ENCODE data around the gene ITPRID1.

The ITPRID1 gene

DNA sequence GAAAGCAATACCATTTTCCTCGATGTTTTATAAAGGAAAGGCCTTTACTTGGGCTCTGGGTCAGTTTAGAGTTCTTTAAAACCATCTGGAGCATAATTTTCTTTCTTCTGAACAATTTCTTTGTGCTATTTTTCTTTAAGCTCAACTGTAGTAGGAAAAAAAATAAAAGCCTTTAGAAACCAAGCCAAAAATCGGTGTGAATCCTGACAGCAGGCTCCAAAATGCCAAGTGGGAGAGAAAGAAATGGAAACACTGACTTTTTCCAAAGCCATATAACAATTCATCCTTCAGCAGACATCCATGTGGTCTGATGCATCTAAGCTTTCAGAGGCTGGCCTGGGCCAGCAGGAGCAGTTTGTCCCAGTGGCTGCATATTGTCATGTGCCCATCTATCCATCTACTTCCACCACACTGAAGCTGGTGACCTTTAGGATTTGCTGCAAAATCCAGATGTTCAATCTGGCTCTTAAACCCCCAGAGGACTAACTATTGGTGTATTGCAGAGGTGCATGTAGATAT, 23.0 kb upstream of the ITPRID1 start:
- Histone ChIP-seq H3K4me3 (ENCODE audit: control insufficient read depth in 1 of 7, extremely low read depth in 1 of 7, insufficient read depth in 4 of 7, low read depth in 2 of 7, low read length in 6 of 7) (no peak overlapping the region), H3K27me3 (replicated peaks in 2 of 5; ENCODE audit: control insufficient read depth in 4 of 5, insufficient read depth in 5 of 5, low read length in 4 of 5) (peaks cover 0 to 7% (median 0%) of the 10 kb centered on the region in 5 experiments), H3K4me1 (ENCODE audit: control extremely low read depth in 1 of 4, control insufficient read depth in 4 of 4, insufficient read depth in 4 of 4, low read length in 3 of 4) (no peaks in the 10 kb centered on the region), H3K9me3 (ENCODE audit: control extremely low read depth in 1 of 5, control insufficient read depth in 4 of 5, insufficient read depth in 2 of 5, low read depth in 1 of 5, low read length in 4 of 5) (no peaks in the 10 kb centered on the region), H3K27ac (ENCODE audit: insufficient read depth in 1 of 2, low read depth in 1 of 2, low read length in 2 of 2, poor library complexity in 1 of 2, severe bottlenecking in 2 of 2) (no peak overlapping the region), H3K36me3 (ENCODE audit: control insufficient read depth in 4 of 4, insufficient read depth in 4 of 4, low read length in 3 of 4) (no peaks in the 10 kb centered on the region)
- DNase-seq: no peak
- 80% methylated on average over 1 of the region's 2 CpGs for WGBS (ENCODE audit: insufficient coverage)
- ChIA-PET CTCF (interaction anchor here (1.2 to 2.6 kb wide), 4 partner anchors 58 to 357 kb away, joined by 3 to 9 read pairs (median 3); no protein-coding TSS in a partner anchor), POLR2A (no interaction called here)

DNA sequence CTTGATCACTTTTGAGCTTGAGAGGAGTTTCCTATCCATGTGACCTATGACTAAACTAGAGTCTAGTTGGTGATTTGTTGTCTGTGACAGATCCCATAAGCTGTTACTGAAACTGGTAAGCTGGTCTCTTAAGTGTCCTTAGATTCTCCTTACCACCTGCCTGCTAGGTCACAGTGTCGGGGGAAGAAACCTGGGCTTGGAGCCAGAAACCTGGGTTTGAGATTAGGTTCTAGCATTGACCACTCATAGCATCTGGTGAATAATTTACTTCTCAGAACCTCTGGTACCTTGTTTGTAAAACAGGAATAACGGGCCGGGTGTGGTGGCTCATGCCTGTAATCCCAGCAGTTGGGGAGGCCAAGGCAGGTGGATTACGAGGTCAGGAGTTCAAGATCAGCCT, 21.8 kb upstream of the ITPRID1 start:
- H3K27ac ChIP-seq (ENCODE audit: insufficient read depth in 1 of 2, low read depth in 1 of 2, low read length in 2 of 2, poor library complexity in 1 of 2, severe bottlenecking in 2 of 2): no peak overlapping the region
- no peak for DNase-seq
- WGBS (ENCODE audit: insufficient coverage): 93% methylated on average over 3 of the region's 4 CpGs
- peaks cover 0 to 5% (median 0%) of the 10 kb centered on the region in 5 experiments for H3K27me3 ChIP-seq (replicated peaks in 2 of 5; ENCODE audit: control insufficient read depth in 4 of 5, insufficient read depth in 5 of 5, low read length in 4 of 5)
- H3K9me3 ChIP-seq (ENCODE audit: control extremely low read depth in 1 of 5, control insufficient read depth in 4 of 5, insufficient read depth in 2 of 5, low read depth in 1 of 5, low read length in 4 of 5): no peaks in the 10 kb centered on the region
- CTCF ChIA-PET: interaction anchor here (1.1 to 1.4 kb wide), 2 partner anchors 48 to 119 kb away, joined by 3 read pairs; no protein-coding TSS in a partner anchor
- POLR2A ChIA-PET: no interaction called here
- no peaks in the 10 kb centered on the region for H3K36me3 ChIP-seq (ENCODE audit: control insufficient read depth in 4 of 4, insufficient read depth in 4 of 4, low read length in 3 of 4)
- H3K4me3 ChIP-seq (ENCODE audit: control insufficient read depth in 1 of 7, extremely low read depth in 1 of 7, insufficient read depth in 4 of 7, low read depth in 2 of 7, low read length in 6 of 7): no peak overlapping the region
- no peaks in the 10 kb centered on the region for H3K4me1 ChIP-seq (ENCODE audit: control extremely low read depth in 1 of 4, control insufficient read depth in 4 of 4, insufficient read depth in 4 of 4, low read length in 3 of 4)

- H3K27ac ChIP-seq (ENCODE audit: insufficient read depth in 1 of 2, low read depth in 1 of 2, low read length in 2 of 2, poor library complexity in 1 of 2, severe bottlenecking in 2 of 2): no peak overlapping the region
- ChIA-PET CTCF (no interaction called here), POLR2A (no interaction called here)
- H3K36me3 ChIP-seq (ENCODE audit: control insufficient read depth in 4 of 4, insufficient read depth in 4 of 4, low read length in 3 of 4): no peaks in the 10 kb centered on the region
- no peaks in the 10 kb centered on the region for H3K4me1 ChIP-seq (ENCODE audit: control extremely low read depth in 1 of 4, control insufficient read depth in 4 of 4, insufficient read depth in 4 of 4, low read length in 3 of 4)
- peak in 1 of 3 donors; percentile 3 for DNase-seq
- 57% methylated on average over 2 of the region's 3 CpGs for WGBS (ENCODE audit: insufficient coverage)
- H3K9me3 ChIP-seq (ENCODE audit: control extremely low read depth in 1 of 5, control insufficient read depth in 4 of 5, insufficient read depth in 2 of 5, low read depth in 1 of 5, low read length in 4 of 5): no peaks in the 10 kb centered on the region
- no peak overlapping the region for H3K4me3 ChIP-seq (ENCODE audit: control insufficient read depth in 1 of 7, extremely low read depth in 1 of 7, insufficient read depth in 4 of 7, low read depth in 2 of 7, low read length in 6 of 7)
- no peaks in the 10 kb centered on the region for H3K27me3 ChIP-seq (replicated peaks in 2 of 5; ENCODE audit: control insufficient read depth in 4 of 5, insufficient read depth in 5 of 5, low read length in 4 of 5)
These were observed 20.1 kb upstream of the ITPRID1 start for GRCh38 chr7:31493714-31494181.

GRCh38 chr7:31494421-31494820, 19.5 kb upstream of the ITPRID1 start:
- no peak overlapping the region for H3K27ac ChIP-seq (ENCODE audit: insufficient read depth in 1 of 2, low read depth in 1 of 2, low read length in 2 of 2, poor library complexity in 1 of 2, severe bottlenecking in 2 of 2)
- ChIA-PET CTCF (no interaction called here), POLR2A (no interaction called here)
- no peak overlapping the region for H3K4me3 ChIP-seq (ENCODE audit: control insufficient read depth in 1 of 7, extremely low read depth in 1 of 7, insufficient read depth in 4 of 7, low read depth in 2 of 7, low read length in 6 of 7)
- DNase-seq: no peak
- H3K27me3 ChIP-seq (replicated peaks in 2 of 5; ENCODE audit: control insufficient read depth in 4 of 5, insufficient read depth in 5 of 5, low read length in 4 of 5): peaks cover 0 to 1% (median 0%) of the 10 kb centered on the region in 5 experiments
- H3K36me3 ChIP-seq (ENCODE audit: control insufficient read depth in 4 of 4, insufficient read depth in 4 of 4, low read length in 3 of 4): no peaks in the 10 kb centered on the region
- H3K4me1 ChIP-seq (ENCODE audit: control extremely low read depth in 1 of 4, control insufficient read depth in 4 of 4, insufficient read depth in 4 of 4, low read length in 3 of 4): no peaks in the 10 kb centered on the region
- 50% methylated on average over 1 of the region's 5 CpGs for WGBS (ENCODE audit: insufficient coverage)
- no peaks in the 10 kb centered on the region for H3K9me3 ChIP-seq (ENCODE audit: control extremely low read depth in 1 of 5, control insufficient read depth in 4 of 5, insufficient read depth in 2 of 5, low read depth in 1 of 5, low read length in 4 of 5)

DNA sequence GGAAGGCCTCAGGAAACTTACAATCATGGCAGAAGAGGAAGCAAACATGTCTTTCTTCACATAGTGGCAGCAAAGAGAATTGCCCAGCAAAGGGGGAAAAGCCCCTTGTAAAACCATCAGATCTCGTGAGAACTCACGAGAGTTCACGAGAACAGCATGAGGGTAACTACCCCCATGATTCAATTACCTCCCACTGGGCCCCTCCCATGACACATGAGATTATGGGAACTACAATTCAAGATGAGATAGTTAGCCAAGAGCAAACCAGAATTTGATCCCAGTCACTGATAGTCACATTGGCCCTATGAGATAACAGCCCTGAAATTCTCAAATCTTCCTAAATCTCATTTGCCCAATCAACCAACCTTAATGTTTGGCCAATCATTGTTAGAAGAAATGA, 18.2 kb upstream of the ITPRID1 start:
- H3K4me3 ChIP-seq (ENCODE audit: control insufficient read depth in 1 of 7, extremely low read depth in 1 of 7, insufficient read depth in 4 of 7, low read depth in 2 of 7, low read length in 6 of 7): no peak overlapping the region
- ChIA-PET POLR2A (no interaction called here), CTCF (no interaction called here)
- no peaks in the 10 kb centered on the region for H3K36me3 ChIP-seq (ENCODE audit: control insufficient read depth in 4 of 4, insufficient read depth in 4 of 4, low read length in 3 of 4)
- H3K4me1 ChIP-seq (ENCODE audit: control extremely low read depth in 1 of 4, control insufficient read depth in 4 of 4, insufficient read depth in 4 of 4, low read length in 3 of 4): no peaks in the 10 kb centered on the region
- peaks cover 0 to 1% (median 0%) of the 10 kb centered on the region in 5 experiments for H3K27me3 ChIP-seq (replicated peaks in 2 of 5; ENCODE audit: control insufficient read depth in 4 of 5, insufficient read depth in 5 of 5, low read length in 4 of 5)
- no peak for DNase-seq
- H3K9me3 ChIP-seq (ENCODE audit: control extremely low read depth in 1 of 5, control insufficient read depth in 4 of 5, insufficient read depth in 2 of 5, low read depth in 1 of 5, low read length in 4 of 5): no peaks in the 10 kb centered on the region
- 96% methylated on average over 3 of the region's 3 CpGs for WGBS (ENCODE audit: insufficient coverage)
- no peak overlapping the region for H3K27ac ChIP-seq (ENCODE audit: insufficient read depth in 1 of 2, low read depth in 1 of 2, low read length in 2 of 2, poor library complexity in 1 of 2, severe bottlenecking in 2 of 2)

DNA sequence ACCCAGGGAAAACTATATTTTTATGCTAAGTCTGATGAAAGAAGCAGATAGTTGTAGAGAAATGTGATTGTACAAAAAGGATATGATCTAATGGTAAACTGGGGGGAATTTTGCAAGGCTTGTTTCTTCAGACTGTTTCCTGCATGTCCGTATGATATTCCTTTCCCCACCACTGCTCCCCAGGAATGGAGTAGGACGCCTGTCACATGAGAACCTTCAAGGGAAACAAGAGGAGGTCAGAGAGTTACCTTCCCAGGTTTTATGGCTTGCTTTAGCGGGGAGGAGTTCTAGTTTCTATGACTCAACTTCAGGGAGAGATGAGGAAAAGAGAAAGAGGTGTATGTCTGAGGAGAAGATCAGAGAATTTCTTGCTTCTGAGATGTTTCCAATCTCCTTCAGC, 16.4 kb upstream of the ITPRID1 start:
- peaks cover 0 to 1% (median 0%) of the 10 kb centered on the region in 5 experiments for H3K27me3 ChIP-seq (replicated peaks in 2 of 5; ENCODE audit: control insufficient read depth in 4 of 5, insufficient read depth in 5 of 5, low read length in 4 of 5)
- ChIA-PET POLR2A (no interaction called here), CTCF (no interaction called here)
- no peak overlapping the region for H3K4me3 ChIP-seq (ENCODE audit: control insufficient read depth in 1 of 7, extremely low read depth in 1 of 7, insufficient read depth in 4 of 7, low read depth in 2 of 7, low read length in 6 of 7)
- H3K4me1 ChIP-seq (ENCODE audit: control extremely low read depth in 1 of 4, control insufficient read depth in 4 of 4, insufficient read depth in 4 of 4, low read length in 3 of 4): no peaks in the 10 kb centered on the region
- no peak overlapping the region for H3K27ac ChIP-seq (ENCODE audit: insufficient read depth in 1 of 2, low read depth in 1 of 2, low read length in 2 of 2, poor library complexity in 1 of 2, severe bottlenecking in 2 of 2)
- no peaks in the 10 kb centered on the region for H3K9me3 ChIP-seq (ENCODE audit: control extremely low read depth in 1 of 5, control insufficient read depth in 4 of 5, insufficient read depth in 2 of 5, low read depth in 1 of 5, low read length in 4 of 5)
- H3K36me3 ChIP-seq (ENCODE audit: control insufficient read depth in 4 of 4, insufficient read depth in 4 of 4, low read length in 3 of 4): no peaks in the 10 kb centered on the region
- DNase-seq: no peak
- WGBS (ENCODE audit: insufficient coverage): 88% methylated on average over 2 of the region's 3 CpGs

GRCh38 chr7:31500656-31501055, 13.2 kb upstream of the ITPRID1 start:
- no peaks in the 10 kb centered on the region for H3K4me1 ChIP-seq (ENCODE audit: control extremely low read depth in 1 of 4, control insufficient read depth in 4 of 4, insufficient read depth in 4 of 4, low read length in 3 of 4)
- no peaks in the 10 kb centered on the region for H3K9me3 ChIP-seq (ENCODE audit: control extremely low read depth in 1 of 5, control insufficient read depth in 4 of 5, insufficient read depth in 2 of 5, low read depth in 1 of 5, low read length in 4 of 5)
- DNase-seq: no peak
- 57% methylated on average over 1 of the region's 1 CpG for WGBS (ENCODE audit: insufficient coverage)
- peaks cover 0 to 1% (median 0%) of the 10 kb centered on the region in 5 experiments for H3K27me3 ChIP-seq (replicated peaks in 2 of 5; ENCODE audit: control insufficient read depth in 4 of 5, insufficient read depth in 5 of 5, low read length in 4 of 5)
- POLR2A ChIA-PET: no interaction called here
- CTCF ChIA-PET: no interaction called here
- H3K36me3 ChIP-seq (ENCODE audit: control insufficient read depth in 4 of 4, insufficient read depth in 4 of 4, low read length in 3 of 4): no peaks in the 10 kb centered on the region
- no peak overlapping the region for H3K4me3 ChIP-seq (ENCODE audit: control insufficient read depth in 1 of 7, extremely low read depth in 1 of 7, insufficient read depth in 4 of 7, low read depth in 2 of 7, low read length in 6 of 7)
- H3K27ac ChIP-seq (ENCODE audit: insufficient read depth in 1 of 2, low read depth in 1 of 2, low read length in 2 of 2, poor library complexity in 1 of 2, severe bottlenecking in 2 of 2): no peak overlapping the region

Data from common myeloid progenitor, CD34-positive (primary cell).